HepG2 (cell line): ENCODE data around the gene SCP2. TPM values are rescaled to one million over a fixed set of nuclear protein-coding genes. Genes with fewer than 3 reads are reported as not detected.

Source experiments
- ATAC-seq: fragments of 200-7000 bp; cut with Tn5 transposase; 3 replicates; pipeline ENCODE4 v1.9.1; 2020; ENCODE audit warnings: mild to moderate bottlenecking, moderate library complexity
- BruUV-seq: library from RNA; stranded (reverse); fragments of 400-500 nt; replicated peaks from 2 replicates; lab custom pipeline; 2021; lab: Mats Ljungman, UMichigan
- CTCF ChIA-PET: fragments of 300-600 bp; formaldehyde crosslinking; extraction: SDS; loops from one replicate; lab custom pipeline; 2021; ENCODE audit warnings: low total read pairs, inconsistent platforms, low intra/inter-chr PET ratio; lab: Yijun Ruan, JAX
- POLR2A ChIA-PET: fragments of 350-600 bp; sonication (Branson Sonifier 250); formaldehyde crosslinking; loops from one replicate; lab custom pipeline; 2020; ENCODE audit warnings: antibody characterized with exemption, inconsistent platforms; lab: Yijun Ruan, JAX
- DNase-seq: peaks from one replicate; pipeline ENCODE4 v3.0.0-alpha.2; 2015; ENCODE audit warnings: low spot score
- FAIRE-seq: peaks from 3 replicates; lab custom pipeline; 2011; peaks lifted over from hg19 to GRCh38; lab: Jason Lieb, UNC
- H2AFZ ChIP-seq: one replicate; pipeline ENCODE4 v1.6.1; 2011; ENCODE audit warnings: low read length, inconsistent platforms
- H3K27ac ChIP-seq: fragments of 300-600 bp; 3 replicates; pipeline ENCODE4 v1.8.0; 2011; ENCODE audit warnings: mixed run types, mild to moderate bottlenecking, mixed read lengths, low read length, inconsistent platforms; ENCODE audit not compliant: insufficient read depth; ENCODE audit errors: extremely low read length
- H3K27me3 ChIP-seq, 2 experiments: fragments of 200-600 bp in 1 of 2; 2 replicates in 1 of 2; 3 replicates in 1 of 2; pipeline versions ENCODE4 v1.6.0 to v1.8.0; 2011; ENCODE audit warnings: low read length in 2 of 2, mild to moderate bottlenecking in 2 of 2, moderate library complexity in 2 of 2, inconsistent platforms in 1 of 2; ENCODE audit not compliant: insufficient read depth in 2 of 2, control insufficient read depth in 1 of 2
- H3K36me3 ChIP-seq, 2 experiments: fragments of 200-600 bp in 1 of 2; replicated peaks in 1 of 2; 2 replicates in 1 of 2; 3 replicates in 1 of 2; pipeline versions ENCODE4 v1.5.1 to v1.8.0; 2011; ENCODE audit warnings: low read length in 2 of 2, inconsistent platforms in 1 of 2; ENCODE audit not compliant: insufficient read depth in 2 of 2, control insufficient read depth in 1 of 2
- H3K4me1 ChIP-seq: 2 replicates; pipeline ENCODE4 v1.5.1; 2012; ENCODE audit warnings: low read length, inconsistent platforms; ENCODE audit not compliant: insufficient read depth
- H3K4me2 ChIP-seq: 2 replicates; pipeline ENCODE4 v1.6.0; 2011; ENCODE audit warnings: low read depth, low read length, inconsistent platforms
- H3K4me3 ChIP-seq, 3 experiments: fragments of 200-600 bp in 1 of 3; sonication (generic), shearing (Covaris generic) in 1 of 3; replicated peaks in 1 of 3; 2 replicates each; pipeline ENCODE4 v1.5.1; 2011 to 2016; ENCODE audit warnings: low read length in 3 of 3, inconsistent platforms in 2 of 3, low read depth in 2 of 3, mild to moderate bottlenecking in 2 of 3, control low read depth in 1 of 3, mixed read lengths in 1 of 3; ENCODE audit not compliant: insufficient read depth in 1 of 3
- H3K79me2 ChIP-seq: one replicate; pipeline ENCODE4 v1.6.1; 2011; ENCODE audit warnings: low read length, inconsistent platforms; ENCODE audit not compliant: insufficient read depth
- H3K9ac ChIP-seq: 2 replicates; pipeline ENCODE4 v1.6.0; 2011; ENCODE audit warnings: mild to moderate bottlenecking, low read depth, low read length, inconsistent platforms; ENCODE audit not compliant: insufficient read depth
- H3K9me3 ChIP-seq: 2 replicates; pipeline ENCODE4 v1.5.1; 2012; ENCODE audit warnings: mild to moderate bottlenecking, low read length
- H4K20me1 ChIP-seq: 2 replicates; pipeline ENCODE4 v1.6.0; 2011; ENCODE audit warnings: inconsistent platforms, mild to moderate bottlenecking, low read length, moderate library complexity; ENCODE audit not compliant: insufficient read depth
- ARID3A ChIP-seq: IDR thresholded peaks from 2 replicates; pipeline ENCODE4 v1.6.1; 2012; ENCODE audit warnings: low read depth, low read length, improper control_type of control experiment
- FOXO4 ChIP-seq: sonication (generic); formaldehyde crosslinking; conservative IDR thresholded peaks from 2 replicates; pipeline ENCODE4 v1.8.1; 2023; ENCODE audit warnings: missing genetic modification reagents
- MBD4 ChIP-seq: IDR thresholded peaks from 2 replicates; pipeline ENCODE4 v1.6.1; 2012; ENCODE audit warnings: low read length, inconsistent platforms, borderline replicate concordance
- ZFP36L2 ChIP-seq: sonication (generic); formaldehyde crosslinking; IDR thresholded peaks from 2 replicates; pipeline ENCODE4 v1.4.0; 2020; ENCODE audit warnings: missing genetic modification reagents
- ZNF558 ChIP-seq: sonication (generic); formaldehyde crosslinking; IDR thresholded peaks from 2 replicates; pipeline ENCODE4 v1.9.0; 2022; ENCODE audit warnings: mild to moderate bottlenecking, missing genetic modification reagents, borderline replicate concordance
- ZSCAN9 ChIP-seq: IDR thresholded peaks from 2 replicates; pipeline ENCODE4 v1.6.1; 2016; ENCODE audit warnings: borderline replicate concordance
- WGBS: methylation state at CpG from one replicate; pipeline ENCODE4 v1.1.6; 2017; ENCODE audit warnings: low lambda C conversion rate; 5-methylcytosine and 5-hydroxymethylcytosine counted together
- in situ Hi-C: cut with HindIII; loops from 2 replicates; pipeline ENCODE4 v1.10.0; 2017; ENCODE audit warnings: low pct_unique_long_range_greater_than_20kb; ENCODE audit not compliant: extremely low pct_ligation_motif_present
- intact Hi-C: fragments of 100-400 bp; cut with micrococcal nuclease; formaldehyde crosslinking; loops from one replicate; pipeline ENCODE4 v1.10.0; 2022; ENCODE audit not compliant: unreplicated experiment
- polyA plus RNA-seq, 8 experiments: library from polyadenylated mRNA; depleted of rRNA in 3 of 8; stranded (reverse) in 7 of 8; unstranded in 1 of 8; fragments of >200 nt; fragmentation: Illumina TruSeq in 4 of 8; extraction: Trizol in 4 of 8; gene quantifications; 2 replicates each; pipeline versions ENCODE4 v1.2.1 to v1.2.3, GENCODE V29; 2011 to 2016; ENCODE audit warnings: low read depth in 4 of 8, missing spikeins in 1 of 8, mixed read lengths in 1 of 8; ENCODE audit not compliant: insufficient read depth in 1 of 8
- total RNA-seq, 5 experiments: library from RNA; depleted of rRNA; stranded (reverse); fragments of >200 nt; fragmentation: Illumina TruSeq; extraction: Trizol; gene quantifications; 2 replicates each; pipeline ENCODE4 v1.2.3, GENCODE V29; 2016; ENCODE audit warnings: low read depth in 1 of 5

SCP2 gene
- total and polyA plus RNA-seq, 2 of the 13 experiments (the other 11 are each of a cell fraction or from before 2014, with no cell fraction given), result 59.0 to 133 TPM

- no TSS peak for BruUV-seq
- H4K20me1 ChIP-seq, result no peaks in the 10 kb centered on the region
- in situ Hi-C loops, result no loop called here
- H3K27me3 ChIP-seq, result no peaks in the 10 kb centered on the region
- POLR2A ChIA-PET, result interaction anchor here (1.2 kb wide), 1 partner anchor 16 kb away, joined by 3 read pairs; the partner anchor contains the start of gene ECHDC2
- no peak overlapping the region for H2AFZ ChIP-seq
- WGBS, result 65% methylated on average over 4 of the region's 6 CpGs
- TF ChIP-seq ZNF558 (CRISPR knock-in tag), result no peak
- TF ChIP-seq ZSCAN9 (CRISPR knock-in tag), result no peak
- TF ChIP-seq FOXO4 (CRISPR knock-in tag), result no peak
- TF ChIP-seq ARID3A, result no peak
- no peak for TF ChIP-seq ZFP36L2 (CRISPR knock-in tag)
- no peak for TF ChIP-seq MBD4
- TF ChIP-seq, all 625 proteins: peak for 0
- Histone ChIP-seq H3K27ac (no peak overlapping the region), H3K9ac (no peak overlapping the region), H3K36me3 (peaks cover 4 to 6% of the 10 kb centered on the region in 2 experiments; a peak in 3 of 5 replicates), H3K4me3 (no peak overlapping the region), H3K4me2 (no peak overlapping the region), H3K9me3 (no peaks in the 10 kb centered on the region), H3K4me1 (peaks cover 18% of the 10 kb centered on the region), H3K79me2 (no peaks in the 10 kb centered on the region)
- CTCF ChIA-PET, result interaction anchor here (1.8 kb wide), 1 partner anchor 63 kb away, joined by 12 read pairs; no protein-coding TSS in a partner anchor
- no peak for DNase-seq
- intact Hi-C loops, result no loop called here
- peak; percentile 40 for FAIRE-seq
- ATAC-seq, result peak; percentile 21; the same call in 2 of the 3 replicates
These were observed 20.9 kb upstream of the SCP2 start for GRCh38 chr1:52906135-52906603.
